ENCODE measurements around the gene FBXO27. TPM values are rescaled to one million over a fixed set of nuclear protein-coding genes. Genes with fewer than 3 reads are reported as not detected.
"Not testable (repeated sequence)": the region's sequence is repeated elsewhere in the genome, so short reads cannot be mapped to it uniquely, and the experiment has no call there.

The FBXO27 gene
- total and polyA plus RNA-seq, 10 donors = 0.10 to 4.2 (median 1.4) TPM

DNA sequence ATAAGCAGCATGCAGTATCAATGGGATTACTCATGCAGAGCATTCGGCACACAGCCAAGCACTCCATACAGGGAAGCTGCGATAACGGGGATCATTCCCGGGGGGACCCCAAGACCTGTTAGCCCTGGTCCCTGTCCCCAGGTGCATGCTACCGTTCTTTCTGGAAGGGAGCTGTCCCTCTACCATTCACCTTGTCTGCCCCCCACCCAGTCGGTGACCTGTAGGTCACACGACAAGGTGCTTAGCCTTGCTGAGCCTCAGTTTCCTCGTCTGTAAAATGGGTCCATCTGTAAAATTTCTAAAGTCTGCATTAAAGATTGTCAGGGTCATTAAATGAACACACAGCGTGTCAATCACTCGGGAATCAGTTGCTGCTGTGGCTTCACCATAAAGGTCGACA, 45.0 kb upstream of the FBXO27 start:
- no peak for DNase-seq
- Histone ChIP-seq H3K27me3 (replicated peaks in 1 of 7) (peaks cover 2 to 59% (median 14%) of the 10 kb centered on the region in 7 donors), H3K4me1 (peaks cover 0 to 14% (median 3%) of the 10 kb centered on the region in 6 donors), H3K4me3 (no peak overlapping the region), H3K9me3 (no peaks in the 10 kb centered on the region), H3K27ac (no peak overlapping the region), H3K36me3 (no peaks in the 10 kb centered on the region)
- intact Hi-C loops (cut with DNase I; ENCODE audit: low total_unique reads) = no loop called here
- TF ChIP-seq, protein P1, sequence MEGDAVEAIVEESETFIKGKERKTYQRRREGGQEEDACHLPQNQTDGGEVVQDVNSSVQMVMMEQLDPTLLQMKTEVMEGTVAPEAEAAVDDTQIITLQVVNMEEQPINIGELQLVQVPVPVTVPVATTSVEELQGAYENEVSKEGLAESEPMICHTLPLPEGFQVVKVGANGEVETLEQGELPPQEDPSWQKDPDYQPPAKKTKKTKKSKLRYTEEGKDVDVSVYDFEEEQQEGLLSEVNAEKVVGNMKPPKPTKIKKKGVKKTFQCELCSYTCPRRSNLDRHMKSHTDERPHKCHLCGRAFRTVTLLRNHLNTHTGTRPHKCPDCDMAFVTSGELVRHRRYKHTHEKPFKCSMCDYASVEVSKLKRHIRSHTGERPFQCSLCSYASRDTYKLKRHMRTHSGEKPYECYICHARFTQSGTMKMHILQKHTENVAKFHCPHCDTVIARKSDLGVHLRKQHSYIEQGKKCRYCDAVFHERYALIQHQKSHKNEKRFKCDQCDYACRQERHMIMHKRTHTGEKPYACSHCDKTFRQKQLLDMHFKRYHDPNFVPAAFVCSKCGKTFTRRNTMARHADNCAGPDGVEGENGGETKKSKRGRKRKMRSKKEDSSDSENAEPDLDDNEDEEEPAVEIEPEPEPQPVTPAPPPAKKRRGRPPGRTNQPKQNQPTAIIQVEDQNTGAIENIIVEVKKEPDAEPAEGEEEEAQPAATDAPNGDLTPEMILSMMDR (IDR thresholded peaks at IDR 0.05 in 8 of 11, conservative IDR thresholded peaks at IDR 0.05 in 3 of 11) = no peak
- TF ChIP-seq POLR2A (IDR thresholded peaks at IDR 0.05) (no peak), POLR2AphosphoS5 (IDR thresholded peaks at IDR 0.05) (no peak)
- 84 to 94% (median 89%) methylated on average over 11 of the region's 11 CpGs for WGBS, 5 donors

DNA sequence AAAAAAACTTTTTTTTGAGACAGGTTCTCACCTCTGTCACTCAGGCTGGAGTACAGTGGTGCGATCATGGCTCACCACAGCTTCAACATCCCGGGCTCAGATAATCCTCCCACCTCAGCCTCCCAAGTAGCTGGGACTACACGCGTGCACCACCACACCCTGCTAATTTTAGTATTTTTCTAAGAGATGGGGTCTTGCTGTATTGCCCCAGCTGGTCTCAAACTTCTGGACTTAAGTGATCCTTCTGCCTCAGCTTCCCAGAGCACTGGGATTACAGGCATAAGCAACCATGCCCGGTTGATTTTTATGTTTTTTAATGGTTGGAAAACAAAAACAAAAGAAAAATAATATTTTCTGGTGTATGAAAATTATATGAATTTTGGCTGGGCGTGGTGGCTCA, 42.6 kb upstream of the FBXO27 start:
- Histone ChIP-seq H3K9me3 (no peaks in the 10 kb centered on the region), H3K4me1 (peaks cover 0 to 14% (median 3%) of the 10 kb centered on the region in 6 donors), H3K4me3 (no peak overlapping the region), H3K27ac (no peak overlapping the region), H3K27me3 (replicated peaks in 1 of 7) (peaks cover 0 to 37% (median 0%) of the 10 kb centered on the region in 7 donors), H3K36me3 (no peaks in the 10 kb centered on the region)
- TF ChIP-seq POLR2A (IDR thresholded peaks at IDR 0.05) = no peak
- TF ChIP-seq, protein P1 (IDR thresholded peaks at IDR 0.05 in 8 of 11, conservative IDR thresholded peaks at IDR 0.05 in 3 of 11) = no peak
- no peak for TF ChIP-seq POLR2AphosphoS5 (IDR thresholded peaks at IDR 0.05)
- intact Hi-C loops (cut with DNase I; ENCODE audit: low total_unique reads) = no loop called here
- 89 to 97% (median 94%) methylated on average over 6 of the region's 6 CpGs for WGBS, 5 donors
- DNase-seq = no peak

DNA sequence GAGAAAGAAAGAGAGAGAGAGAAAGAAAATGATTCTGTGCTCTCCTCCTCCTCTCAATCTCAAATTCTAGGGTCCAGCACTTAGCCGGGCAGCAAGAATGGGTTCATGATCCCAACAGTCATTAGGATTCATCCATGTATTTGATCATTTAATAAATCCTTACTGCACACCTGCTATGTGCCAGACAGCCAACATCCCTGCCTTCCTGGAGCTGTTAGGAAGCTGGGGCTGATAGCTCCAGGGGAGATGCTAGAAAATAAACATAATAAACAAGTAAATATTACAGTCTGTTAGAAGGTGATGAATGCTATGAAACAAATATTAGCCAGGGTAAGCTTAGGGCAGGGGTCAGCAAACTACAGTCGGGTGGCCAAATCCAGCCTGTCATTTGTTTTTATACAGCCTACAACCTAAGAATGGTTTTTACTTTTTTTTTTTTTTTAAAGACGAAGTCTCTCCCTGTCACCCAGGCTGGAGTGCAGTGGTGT, 41.9 kb upstream of the FBXO27 start:
- WGBS, 5 donors = 69 to 86% (median 82%) methylated on average over 3 of the region's 3 CpGs
- intact Hi-C loops (cut with DNase I; ENCODE audit: low total_unique reads) = no loop called here

DNA sequence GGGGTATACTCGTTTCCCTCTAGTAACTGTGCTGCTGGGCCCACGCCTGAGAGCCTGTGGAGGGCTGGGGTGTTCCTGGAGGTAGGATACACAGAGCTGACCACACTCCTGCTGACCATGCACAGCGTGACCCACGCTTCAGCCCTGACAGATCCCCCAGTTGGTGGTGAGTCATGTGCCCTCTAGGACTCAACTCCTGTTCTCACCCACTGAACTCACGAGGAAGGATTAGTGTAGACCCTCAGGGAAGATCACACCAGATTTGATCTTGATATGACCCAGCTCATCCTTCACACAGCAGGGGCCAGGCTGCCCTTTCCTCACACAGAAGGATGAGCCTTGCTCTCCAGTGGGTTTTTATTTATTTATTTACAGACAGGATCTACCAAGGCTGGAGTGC, 38.5 kb upstream of the FBXO27 start:
- WGBS, 5 donors = 72 to 93% (median 89%) methylated on average over 2 to 5 of the region's 5 CpGs
- intact Hi-C loops (cut with DNase I; ENCODE audit: low total_unique reads) = no loop called here
- no peak for DNase-seq

More for the DNA sequence above, 41.9 kb upstream of the FBXO27 start:
- Histone ChIP-seq H3K27ac (peak overlapping the region in 1 of 8 donors; percentile 65), H3K27me3 (replicated peaks in 1 of 7) (peaks cover 0 to 32% (median 0%) of the 10 kb centered on the region in 7 donors), H3K36me3 (no peaks in the 10 kb centered on the region), H3K4me1 (peaks cover 0 to 14% (median 3%) of the 10 kb centered on the region in 6 donors), H3K9me3 (no peaks in the 10 kb centered on the region), H3K4me3 (no peak overlapping the region)
- no peak for TF ChIP-seq POLR2A (IDR thresholded peaks at IDR 0.05)
- TF ChIP-seq, protein P1 (IDR thresholded peaks at IDR 0.05 in 8 of 11, conservative IDR thresholded peaks at IDR 0.05 in 3 of 11) = no peak
- TF ChIP-seq POLR2AphosphoS5 (IDR thresholded peaks at IDR 0.05) = no peak
- no peak for DNase-seq

DNA sequence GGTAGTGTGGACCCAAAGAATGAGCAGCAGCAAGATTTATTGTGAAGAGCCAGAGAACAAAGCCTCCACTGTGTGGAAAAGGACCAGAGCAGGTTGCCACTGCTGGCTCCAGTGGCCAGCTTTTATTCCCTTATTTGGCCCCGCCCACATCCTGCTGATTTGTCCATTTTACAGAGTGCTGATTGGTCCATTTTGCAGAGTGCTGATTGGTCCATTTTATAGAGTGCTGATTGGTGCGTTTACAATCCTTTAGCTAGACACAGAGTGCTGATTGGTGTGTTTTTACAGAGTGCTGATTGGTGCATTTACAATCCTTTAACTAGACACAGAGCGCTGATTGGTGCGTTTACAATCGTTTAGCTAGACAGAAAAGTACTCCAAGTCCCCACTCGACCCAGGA, 35.9 kb upstream of the FBXO27 start:
- H3K9me3 ChIP-seq; intact Hi-C loops (cut with DNase I; ENCODE audit: low total_unique reads): not testable (repeated sequence)
- WGBS, 5 donors = 79 to 92% (median 84%) methylated on average over 6 of the region's 6 CpGs

More for the DNA sequence above, 38.5 kb upstream of the FBXO27 start:
- Histone ChIP-seq H3K4me3 (no peak overlapping the region), H3K36me3 (no peaks in the 10 kb centered on the region), H3K9me3 (no peaks in the 10 kb centered on the region), H3K4me1 (peaks cover 0 to 14% (median 3%) of the 10 kb centered on the region in 6 donors), H3K27me3 (replicated peaks in 1 of 7) (peaks cover 0 to 7% (median 0%) of the 10 kb centered on the region in 7 donors), H3K27ac (no peak overlapping the region)
- TF ChIP-seq POLR2AphosphoS5 (IDR thresholded peaks at IDR 0.05) = no peak
- TF ChIP-seq POLR2A (IDR thresholded peaks at IDR 0.05) = no peak
- TF ChIP-seq, protein P1 (IDR thresholded peaks at IDR 0.05 in 8 of 11, conservative IDR thresholded peaks at IDR 0.05 in 3 of 11) = no peak

More for the DNA sequence above, 35.9 kb upstream of the FBXO27 start:
- not testable (repeated sequence) for H3K4me3 ChIP-seq; H3K4me1 ChIP-seq; H3K27me3 ChIP-seq (replicated peaks in 1 of 7); DNase-seq; H3K36me3 ChIP-seq; H3K27ac ChIP-seq
